Activated CD4-positive, alpha-beta memory T cell treated with anti-CD3 and anti-CD28 coated beads for 36 hours (primary cell): ENCODE results near the gene HRCT1. TPM values are rescaled to one million over a fixed set of nuclear protein-coding genes. Genes with fewer than 3 reads are reported as not detected.
"Not testable (repeated sequence)": the region's sequence is repeated elsewhere in the genome, so short reads cannot be mapped to it uniquely, and the experiment has no call there.

Source experiments
- CTCF ChIA-PET: fragments of 350-600 bp; sonication (Branson Sonifier 250); formaldehyde crosslinking; loops from one replicate; lab custom pipeline; 2021; ENCODE audit warnings: antibody characterized with exemption, inconsistent platforms; lab: Charles Lee
- POLR2A ChIA-PET: fragments of 350-600 bp; sonication (Branson Sonifier 250); formaldehyde crosslinking; loops from one replicate; lab custom pipeline; 2021; ENCODE audit warnings: antibody characterized with exemption; lab: Charles Lee
- DNase-seq: peaks from one replicate; pipeline ENCODE4 v3.0.0-alpha.2; 2020
- H3K27ac Mint-ChIP-seq: one replicate; pipeline ENCODE4 v1.8.0; 2021; ENCODE audit warnings: mixed read lengths
- H3K27me3 Mint-ChIP-seq: one replicate; pipeline ENCODE4 v1.8.0; 2021; ENCODE audit warnings: mixed read lengths
- H3K36me3 Mint-ChIP-seq: one replicate; pipeline ENCODE4 v1.8.0; 2021; ENCODE audit warnings: mixed read lengths
- H3K4me1 Mint-ChIP-seq: one replicate; pipeline ENCODE4 v1.8.0; 2021; ENCODE audit warnings: low read depth, mixed read lengths
- H3K4me3 Mint-ChIP-seq: one replicate; pipeline ENCODE4 v1.8.0; 2021; ENCODE audit warnings: mild to moderate bottlenecking, mixed read lengths
- H3K9me3 Mint-ChIP-seq: one replicate; pipeline ENCODE4 v1.8.0; 2021; ENCODE audit warnings: mixed read lengths
- intact Hi-C: fragments of 100-400 bp; cut with micrococcal nuclease; formaldehyde crosslinking; loops from one replicate; pipeline ENCODE4 v1.15.1; 2023
- total RNA-seq, 2 experiments: library from RNA; stranded (reverse); gene quantifications; one replicate each; pipeline ENCODE4 v1.2.3, GENCODE V29; 2021

The HRCT1 gene
- total RNA-seq, 2 experiments from 2014 or later: not detected

- intact Hi-C loops, H3K36me3 Mint-ChIP-seq, H3K27me3 Mint-ChIP-seq, H3K27ac Mint-ChIP-seq, DNase-seq, H3K4me3 Mint-ChIP-seq, POLR2A ChIA-PET, H3K9me3 Mint-ChIP-seq, H3K4me1 Mint-ChIP-seq: not testable (repeated sequence)
- CTCF ChIA-PET: interaction anchor here (0.9 to 2.5 kb wide), 5 partner anchors 14 to 108 kb away, joined by 3 to 13 read pairs (median 5); no protein-coding TSS in a partner anchor
Observed at GRCh38 chr9:35897376-35898099, 8.5 kb upstream of the HRCT1 start.

DNA sequence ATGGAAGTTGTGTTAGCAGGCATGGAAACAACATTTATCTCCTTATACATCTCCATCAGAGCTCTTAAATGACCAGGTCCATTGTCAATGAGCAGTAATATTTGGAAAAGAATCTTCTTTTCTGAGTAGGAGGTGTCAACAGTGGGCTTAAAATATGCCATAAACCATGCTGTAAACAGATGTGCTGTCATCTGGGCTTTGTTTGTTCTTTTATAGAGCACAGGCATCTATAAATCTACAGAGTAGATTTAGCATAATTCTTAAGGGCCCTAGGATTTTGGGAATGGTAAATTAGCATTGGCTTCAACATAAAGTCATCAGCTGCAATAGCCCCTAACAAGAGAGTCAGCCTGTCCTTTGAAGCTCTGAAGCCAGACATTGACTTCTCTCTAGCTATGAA, 7.7 kb upstream of the HRCT1 start:
- Mint-ChIP-seq H3K27me3 (peaks cover 9% of the 10 kb centered on the region), H3K9me3 (no peaks in the 10 kb centered on the region), H3K4me1 (peaks cover 6% of the 10 kb centered on the region), H3K36me3 (no peaks in the 10 kb centered on the region), H3K27ac (no peak overlapping the region), H3K4me3 (no peak overlapping the region)
- no peak for DNase-seq
- intact Hi-C loops: no loop called here
- ChIA-PET CTCF (interaction anchor here (0.9 to 2.5 kb wide), 6 partner anchors 13 to 110 kb away, joined by 3 to 13 read pairs (median 4); no protein-coding TSS in a partner anchor), POLR2A (no interaction called here)

- H3K36me3 Mint-ChIP-seq: no peaks in the 10 kb centered on the region
- ChIA-PET CTCF (interaction anchor here (0.9 to 2.5 kb wide), 4 partner anchors 12 to 109 kb away, joined by 3 to 13 read pairs (median 7); no protein-coding TSS in a partner anchor), POLR2A (no interaction called here)
- no peaks in the 10 kb centered on the region for H3K9me3 Mint-ChIP-seq
- no peak overlapping the region for H3K27ac Mint-ChIP-seq
- no peak overlapping the region for H3K4me3 Mint-ChIP-seq
- no peak for DNase-seq
- intact Hi-C loops: no loop called here
- peaks cover 9% of the 10 kb centered on the region for H3K4me1 Mint-ChIP-seq
- peaks cover 9% of the 10 kb centered on the region for H3K27me3 Mint-ChIP-seq
Observed at GRCh38 chr9:35899021-35899420, 7.0 kb upstream of the HRCT1 start.

- no peak overlapping the region for H3K27ac Mint-ChIP-seq
- peaks cover 25% of the 10 kb centered on the region for H3K4me1 Mint-ChIP-seq
- no peaks in the 10 kb centered on the region for H3K9me3 Mint-ChIP-seq
- peaks cover 4% of the 10 kb centered on the region for H3K27me3 Mint-ChIP-seq
- ChIA-PET POLR2A (no interaction called here), CTCF (interaction anchor here (0.6 to 4.7 kb wide), 25 partner anchors 9 to 140 kb away, joined by 3 to 101 read pairs (median 6); partner anchors contain the start of genes FAM221B, OR2S2 and TMEM8B)
- DNase-seq: peak; percentile 31
- intact Hi-C loops: loop anchor here (1.0 to 2.0 kb wide), 2 partner anchors 42 to 120 kb away; no protein-coding TSS in a partner anchor
- H3K36me3 Mint-ChIP-seq: no peaks in the 10 kb centered on the region
- H3K4me3 Mint-ChIP-seq: no peak overlapping the region
Observed at GRCh38 chr9:35903049-35903448, 3.0 kb upstream of the HRCT1 start.

DNA sequence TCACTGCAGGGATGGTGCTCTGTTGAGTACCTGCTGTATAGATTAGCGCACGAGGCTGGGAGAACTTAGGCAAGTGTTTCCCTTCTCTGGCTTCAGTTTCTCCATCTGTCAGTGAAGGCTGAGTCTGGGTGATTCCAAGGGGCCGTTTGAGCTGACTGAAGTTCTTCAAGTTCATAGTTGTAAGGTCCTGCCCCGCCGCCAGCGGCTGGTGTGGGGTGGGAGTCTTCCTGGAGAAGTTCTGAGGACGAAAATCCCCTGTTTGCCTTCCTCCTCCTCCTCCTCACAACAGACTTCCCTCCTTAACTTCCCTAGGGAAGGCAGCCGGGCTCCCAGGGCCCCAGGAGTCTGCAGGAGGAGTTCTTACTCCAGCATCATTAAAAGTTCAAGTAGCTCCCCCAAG, 1.7 kb upstream of the HRCT1 start:
- intact Hi-C loops: no loop called here
- Mint-ChIP-seq H3K4me3 (no peak overlapping the region), H3K27me3 (peaks cover 4% of the 10 kb centered on the region), H3K36me3 (no peaks in the 10 kb centered on the region), H3K4me1 (peaks cover 38% of the 10 kb centered on the region), H3K9me3 (no peaks in the 10 kb centered on the region), H3K27ac (no peak overlapping the region)
- DNase-seq: no peak
- CTCF ChIA-PET: interaction anchor here (0.9 to 4.7 kb wide), 5 partner anchors 13 to 120 kb away, joined by 4 to 55 read pairs (median 14); no protein-coding TSS in a partner anchor
- POLR2A ChIA-PET: no interaction called here

GRCh38 chr9:35905051-35905781, 786 bp upstream of the HRCT1 start:
- H3K27ac Mint-ChIP-seq: no peak overlapping the region
- peaks cover 45% of the 10 kb centered on the region for H3K4me1 Mint-ChIP-seq
- H3K9me3 Mint-ChIP-seq: no peaks in the 10 kb centered on the region
- no peak overlapping the region for H3K4me3 Mint-ChIP-seq
- intact Hi-C loops: no loop called here
- DNase-seq: no peak
- H3K27me3 Mint-ChIP-seq: peaks cover 4% of the 10 kb centered on the region
- CTCF ChIA-PET: interaction anchor here (0.8 to 4.7 kb wide), 6 partner anchors 14 to 119 kb away, joined by 4 to 55 read pairs (median 10); no protein-coding TSS in a partner anchor
- POLR2A ChIA-PET: no interaction called here
- H3K36me3 Mint-ChIP-seq: no peaks in the 10 kb centered on the region

- no peaks in the 10 kb centered on the region for H3K9me3 Mint-ChIP-seq
- DNase-seq: no peak
- ChIA-PET POLR2A (no interaction called here), CTCF (interaction anchor here (0.6 to 1.2 kb wide), 3 partner anchors 33 to 48 kb away, joined by 3 to 7 read pairs (median 3); no protein-coding TSS in a partner anchor)
- H3K4me3 Mint-ChIP-seq: no peak overlapping the region
- no peaks in the 10 kb centered on the region for H3K36me3 Mint-ChIP-seq
- peaks cover 63% of the 10 kb centered on the region for H3K4me1 Mint-ChIP-seq
- peaks cover 2% of the 10 kb centered on the region for H3K27me3 Mint-ChIP-seq
- intact Hi-C loops: no loop called here
- no peak overlapping the region for H3K27ac Mint-ChIP-seq
Observed at GRCh38 chr9:35906923-35907699, 1.1 kb downstream of the HRCT1 start.

- ChIA-PET CTCF (interaction anchor here (0.6 to 1.2 kb wide), 4 partner anchors 13 to 47 kb away, joined by 3 to 7 read pairs (median 3); no protein-coding TSS in a partner anchor), POLR2A (no interaction called here)
- no peak for DNase-seq
- intact Hi-C loops: no loop called here
- Mint-ChIP-seq H3K4me1 (peaks cover 61% of the 10 kb centered on the region), H3K27ac (no peak overlapping the region), H3K4me3 (no peak overlapping the region), H3K36me3 (no peaks in the 10 kb centered on the region), H3K9me3 (no peaks in the 10 kb centered on the region), H3K27me3 (peaks cover under 1% of the 10 kb centered on the region)
Observed at GRCh38 chr9:35907711-35908503, 1.9 kb downstream of the HRCT1 start.

- CTCF ChIA-PET: interaction anchor here (0.6 to 1.0 kb wide), 2 partner anchors 12 to 32 kb away, joined by 3 read pairs; no protein-coding TSS in a partner anchor
- no peaks in the 10 kb centered on the region for H3K9me3 Mint-ChIP-seq
- intact Hi-C loops: no loop called here
- no peak overlapping the region for H3K4me3 Mint-ChIP-seq
- peaks cover 57% of the 10 kb centered on the region for H3K4me1 Mint-ChIP-seq
- H3K27ac Mint-ChIP-seq: no peak overlapping the region
- H3K36me3 Mint-ChIP-seq: no peaks in the 10 kb centered on the region
- no peaks in the 10 kb centered on the region for H3K27me3 Mint-ChIP-seq
- no peak for DNase-seq
- POLR2A ChIA-PET: no interaction called here
Observed at GRCh38 chr9:35908504-35909125, 2.6 kb downstream of the HRCT1 start.

DNA sequence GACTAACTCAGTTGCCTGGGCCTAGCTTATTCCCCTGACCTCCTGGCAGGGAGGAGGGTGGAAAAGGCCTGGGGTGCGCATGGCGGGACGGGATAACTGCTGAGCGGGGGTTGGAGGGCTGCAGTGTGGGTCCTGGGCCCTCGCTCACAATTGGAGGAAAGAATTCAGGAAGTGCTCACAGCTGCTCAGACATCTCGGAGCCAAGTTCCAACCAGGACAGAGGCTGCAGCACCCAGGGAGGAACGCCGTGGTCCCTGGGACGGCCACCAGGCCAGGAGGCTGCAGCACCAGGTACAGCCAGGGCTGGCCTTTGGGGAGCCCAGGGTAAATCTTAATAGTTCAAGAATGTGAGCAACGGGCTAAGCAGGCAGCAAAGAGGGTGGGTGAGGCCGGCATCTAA, 3.3 kb downstream of the HRCT1 start, which contains the start of gene SPAAR:
Gene SPAAR (plus strand): TSS at position 217 of the 400 bp plus-strand sequence. CDS start 974 bp downstream, outside the sequence.
- no peaks in the 10 kb centered on the region for H3K9me3 Mint-ChIP-seq
- H3K36me3 Mint-ChIP-seq: no peaks in the 10 kb centered on the region
- no peak within 1 kb of the TSS for H3K4me3 Mint-ChIP-seq
- H3K4me1 Mint-ChIP-seq: peaks cover 54% of the 10 kb centered on the region
- no peak for DNase-seq
- CTCF ChIA-PET: interaction anchor here (3.3 kb wide), 1 partner anchor 36 kb away, joined by 25 read pairs; no protein-coding TSS in a partner anchor
- H3K27ac Mint-ChIP-seq: no peak within 1 kb of the TSS
- intact Hi-C loops: no loop called here
- POLR2A ChIA-PET: no interaction called here
- no peaks in the 10 kb centered on the region for H3K27me3 Mint-ChIP-seq
